PC-3 (cell line): Measurements from ENCODE around the gene PHKB.

Experiments used
- EZH2phosphoT487 ChIP-seq: fragments of 300-600 bp; sonication (generic); IDR thresholded peaks from 2 replicates; pipeline ENCODE4 v1.6.1; 2018; ENCODE audit warnings: mild to moderate bottlenecking, antibody characterized with exemption, low read length, borderline replicate concordance
- TF ChIP-seq, protein P1 (sequence below): fragments of 300-600 bp; sonication (generic); conservative IDR thresholded peaks from 2 replicates; pipeline ENCODE4 v1.5.1; 2017; ENCODE audit warnings: antibody characterized with exemption, low read depth, mild to moderate bottlenecking, low read length

DNA sequence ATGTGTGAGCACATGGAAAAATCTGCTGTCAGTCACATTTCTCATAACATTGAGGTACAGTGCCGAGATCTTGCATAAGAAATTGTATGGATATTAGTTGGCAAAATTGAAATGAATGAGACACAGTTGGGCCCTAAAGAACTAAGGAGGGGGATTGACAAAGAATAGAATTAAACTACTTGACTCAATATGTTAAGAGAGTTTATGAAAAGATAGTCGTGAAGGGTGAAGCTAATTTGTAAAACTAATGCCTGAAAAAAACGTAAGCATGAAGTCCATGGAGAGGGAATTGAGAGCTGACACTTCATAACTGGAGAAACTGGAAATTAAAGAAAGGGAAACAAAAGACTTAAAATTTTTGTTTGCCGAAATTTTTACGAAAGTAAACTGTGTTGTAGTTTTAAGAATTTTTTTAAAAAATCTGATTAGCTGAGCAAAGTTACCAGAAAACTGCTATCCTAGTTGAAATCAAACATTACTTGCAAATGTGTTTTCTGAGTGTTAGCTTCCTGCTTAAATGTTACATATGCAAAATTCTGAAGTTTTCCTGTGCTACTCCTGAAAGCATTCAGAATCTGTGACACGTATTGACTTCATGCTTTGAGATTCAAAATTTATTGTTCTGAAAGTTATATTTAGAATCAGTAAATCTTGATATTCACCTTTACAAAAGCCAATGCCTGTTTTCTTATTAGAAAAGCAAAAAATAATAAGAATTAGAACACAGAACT lies 239.9 kb downstream of the PHKB start:
- no peak for TF ChIP-seq EZH2phosphoT487
- TF ChIP-seq, protein P1, sequence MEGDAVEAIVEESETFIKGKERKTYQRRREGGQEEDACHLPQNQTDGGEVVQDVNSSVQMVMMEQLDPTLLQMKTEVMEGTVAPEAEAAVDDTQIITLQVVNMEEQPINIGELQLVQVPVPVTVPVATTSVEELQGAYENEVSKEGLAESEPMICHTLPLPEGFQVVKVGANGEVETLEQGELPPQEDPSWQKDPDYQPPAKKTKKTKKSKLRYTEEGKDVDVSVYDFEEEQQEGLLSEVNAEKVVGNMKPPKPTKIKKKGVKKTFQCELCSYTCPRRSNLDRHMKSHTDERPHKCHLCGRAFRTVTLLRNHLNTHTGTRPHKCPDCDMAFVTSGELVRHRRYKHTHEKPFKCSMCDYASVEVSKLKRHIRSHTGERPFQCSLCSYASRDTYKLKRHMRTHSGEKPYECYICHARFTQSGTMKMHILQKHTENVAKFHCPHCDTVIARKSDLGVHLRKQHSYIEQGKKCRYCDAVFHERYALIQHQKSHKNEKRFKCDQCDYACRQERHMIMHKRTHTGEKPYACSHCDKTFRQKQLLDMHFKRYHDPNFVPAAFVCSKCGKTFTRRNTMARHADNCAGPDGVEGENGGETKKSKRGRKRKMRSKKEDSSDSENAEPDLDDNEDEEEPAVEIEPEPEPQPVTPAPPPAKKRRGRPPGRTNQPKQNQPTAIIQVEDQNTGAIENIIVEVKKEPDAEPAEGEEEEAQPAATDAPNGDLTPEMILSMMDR = no peak
